Lung (tissue), 12 donors: Measurements from ENCODE around the gene C8A. TPM values are rescaled to one million over a fixed set of nuclear protein-coding genes. Genes with fewer than 3 reads are reported as not detected.

ENCODE experiments used
- ATAC-seq: fragments of 200-7000 bp; cut with Tn5 transposase; one replicate; pipeline ENCODE4 v1.9.1; 2020; ENCODE audit warnings: moderate number of reproducible peaks; ENCODE audit not compliant: insufficient read depth, low FRiP score
- DNase-seq, 3 donors: peaks; one replicate each; pipeline ENCODE4 v3.0.0-alpha.2; 2013 to 2017
- H3K27ac ChIP-seq, 2 donors: one replicate each; pipeline ENCODE4 v1.5.1; 2013; ENCODE audit warnings: mild to moderate bottlenecking in 2 of 2, moderate library complexity in 2 of 2, control low read depth in 1 of 2, inconsistent platforms in 1 of 2, low read depth in 1 of 2, low read length in 1 of 2
- H3K27me3 ChIP-seq, 3 donors: one replicate each; pipeline ENCODE4 v1.5.1; 2013; ENCODE audit warnings: low read length in 2 of 3; ENCODE audit not compliant: control insufficient read depth in 3 of 3, insufficient read depth in 3 of 3
- H3K36me3 ChIP-seq, 4 donors: one replicate each; pipeline ENCODE4 v1.5.1; 2013; ENCODE audit warnings: low read length in 4 of 4, mild to moderate bottlenecking in 1 of 4, moderate library complexity in 1 of 4; ENCODE audit not compliant: control insufficient read depth in 4 of 4, insufficient read depth in 4 of 4
- H3K4me1 ChIP-seq, 5 donors: one replicate each; pipeline ENCODE4 v1.5.1; 2013; ENCODE audit warnings: low read length in 5 of 5, mild to moderate bottlenecking in 2 of 5, moderate library complexity in 1 of 5; ENCODE audit not compliant: control insufficient read depth in 5 of 5, insufficient read depth in 5 of 5
- H3K4me3 ChIP-seq: one replicate; pipeline ENCODE4 v1.5.1; 2013; ENCODE audit warnings: mild to moderate bottlenecking, control low read depth, moderate library complexity
- H3K9ac ChIP-seq, 2 donors: one replicate each; pipeline ENCODE4 v1.5.1; 2013; ENCODE audit warnings: low read length in 2 of 2, control low read depth in 1 of 2; ENCODE audit not compliant: insufficient read depth in 1 of 2
- H3K9me3 ChIP-seq, 4 donors: one replicate each; pipeline ENCODE4 v1.5.1; 2013; ENCODE audit warnings: low read length in 3 of 4, mild to moderate bottlenecking in 1 of 4, moderate library complexity in 1 of 4; ENCODE audit not compliant: control insufficient read depth in 4 of 4, insufficient read depth in 3 of 4
- WGBS, 2 donors: extraction: QIAGEN DNeasy Blood & Tissue Kit; methylation state at CpG; one replicate each; pipeline ENCODE4 v1.1.7; 2013; 5-methylcytosine and 5-hydroxymethylcytosine counted together
- polyA plus RNA-seq, 2 donors: library from polyadenylated mRNA; stranded (reverse); fragments of 200-250 nt; gene quantifications; one replicate each; pipeline ENCODE4 v1.2.1, GENCODE V29; 2013
- total RNA-seq, 2 donors: library from RNA; depleted of rRNA in 1 of 2; stranded (reverse); fragments of >200 nt in 1 of 2; gene quantifications; one replicate each; pipeline ENCODE4 v1.2.1, GENCODE V29; 2014 to 2021
- TF ChIP-seq, protein P1 (sequence below): IDR thresholded peaks from 2 replicates; pipeline ENCODE4 v1.5.1; 2012; ENCODE audit warnings: mild to moderate bottlenecking; ENCODE audit errors: control extremely low read depth, extremely low read depth
- donor health status: control.
- donor health status: control.
- donor health status: Bipolar disorder and iron deficiency.
- donor health status: healthy.
- donor health status: DM: yes; HTN: yes; CAD: no.

Gene C8A
- total and polyA plus RNA-seq, 4 donors: 0.12 to 1.4 TPM; not detected in 2

DNA sequence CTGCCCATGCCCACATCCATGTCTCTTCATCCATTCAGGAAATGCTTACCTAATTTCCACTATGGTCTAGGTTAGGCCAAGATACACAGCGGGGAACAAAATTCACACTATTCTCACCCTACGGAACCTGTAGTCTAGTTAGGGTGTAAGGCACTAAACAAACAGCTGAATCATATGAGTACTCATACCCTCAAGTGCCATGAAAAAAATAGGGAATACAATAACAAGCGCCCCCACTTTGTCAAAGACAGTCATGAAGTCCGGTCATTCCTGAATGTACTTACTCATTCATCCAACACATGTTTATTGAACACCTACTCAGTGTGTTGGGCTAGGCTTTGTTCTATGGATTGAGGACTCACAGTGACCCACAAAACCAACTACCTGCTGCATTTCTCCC is 29.2 kb upstream of the C8A start:
- H3K27ac ChIP-seq: no peak overlapping the region
- H3K9ac ChIP-seq: no peak overlapping the region
- H3K9me3 ChIP-seq: no peaks in the 10 kb centered on the region
- no peaks in the 10 kb centered on the region for H3K36me3 ChIP-seq
- no peak overlapping the region for H3K4me3 ChIP-seq
- ATAC-seq: no peak
- WGBS, 2 donors: 66 to 89% methylated on average over 4 of the region's 4 CpGs
- H3K4me1 ChIP-seq: peaks cover 0 to 14% (median 4%) of the 10 kb centered on the region in 5 donors
- TF ChIP-seq, protein P1, sequence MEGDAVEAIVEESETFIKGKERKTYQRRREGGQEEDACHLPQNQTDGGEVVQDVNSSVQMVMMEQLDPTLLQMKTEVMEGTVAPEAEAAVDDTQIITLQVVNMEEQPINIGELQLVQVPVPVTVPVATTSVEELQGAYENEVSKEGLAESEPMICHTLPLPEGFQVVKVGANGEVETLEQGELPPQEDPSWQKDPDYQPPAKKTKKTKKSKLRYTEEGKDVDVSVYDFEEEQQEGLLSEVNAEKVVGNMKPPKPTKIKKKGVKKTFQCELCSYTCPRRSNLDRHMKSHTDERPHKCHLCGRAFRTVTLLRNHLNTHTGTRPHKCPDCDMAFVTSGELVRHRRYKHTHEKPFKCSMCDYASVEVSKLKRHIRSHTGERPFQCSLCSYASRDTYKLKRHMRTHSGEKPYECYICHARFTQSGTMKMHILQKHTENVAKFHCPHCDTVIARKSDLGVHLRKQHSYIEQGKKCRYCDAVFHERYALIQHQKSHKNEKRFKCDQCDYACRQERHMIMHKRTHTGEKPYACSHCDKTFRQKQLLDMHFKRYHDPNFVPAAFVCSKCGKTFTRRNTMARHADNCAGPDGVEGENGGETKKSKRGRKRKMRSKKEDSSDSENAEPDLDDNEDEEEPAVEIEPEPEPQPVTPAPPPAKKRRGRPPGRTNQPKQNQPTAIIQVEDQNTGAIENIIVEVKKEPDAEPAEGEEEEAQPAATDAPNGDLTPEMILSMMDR: no peak
- peaks cover 0 to 3% (median 0%) of the 10 kb centered on the region in 3 donors for H3K27me3 ChIP-seq
- no peak for DNase-seq

DNA sequence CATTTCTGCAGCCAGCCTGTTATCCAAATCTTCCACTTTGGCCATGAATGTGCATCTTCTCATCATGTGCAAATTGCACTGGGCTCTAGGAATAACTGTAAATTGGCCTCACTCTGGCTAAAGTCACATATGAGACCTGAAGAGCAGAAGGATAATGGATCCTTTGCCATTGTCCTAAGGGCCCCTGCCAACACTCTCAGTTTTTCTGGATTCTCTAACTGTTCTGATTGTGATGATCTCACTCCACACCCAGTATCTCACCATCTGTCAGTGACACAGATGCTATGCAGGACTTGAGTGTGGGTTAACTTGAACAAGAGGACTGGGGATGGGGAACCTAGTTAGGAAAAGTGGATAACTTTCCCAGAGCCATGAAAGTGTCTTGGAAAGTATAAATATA is 26.9 kb upstream of the C8A start:
- Histone ChIP-seq H3K4me1 (peaks cover 0 to 3% (median 0%) of the 10 kb centered on the region in 5 donors), H3K4me3 (no peak overlapping the region), H3K9ac (no peak overlapping the region), H3K36me3 (no peaks in the 10 kb centered on the region), H3K27ac (no peak overlapping the region), H3K27me3 (peaks cover 0 to 3% (median 0%) of the 10 kb centered on the region in 3 donors), H3K9me3 (no peaks in the 10 kb centered on the region)
- DNase-seq (no peak), ATAC-seq (no peak)
- TF ChIP-seq, protein P1: no peak

DNA sequence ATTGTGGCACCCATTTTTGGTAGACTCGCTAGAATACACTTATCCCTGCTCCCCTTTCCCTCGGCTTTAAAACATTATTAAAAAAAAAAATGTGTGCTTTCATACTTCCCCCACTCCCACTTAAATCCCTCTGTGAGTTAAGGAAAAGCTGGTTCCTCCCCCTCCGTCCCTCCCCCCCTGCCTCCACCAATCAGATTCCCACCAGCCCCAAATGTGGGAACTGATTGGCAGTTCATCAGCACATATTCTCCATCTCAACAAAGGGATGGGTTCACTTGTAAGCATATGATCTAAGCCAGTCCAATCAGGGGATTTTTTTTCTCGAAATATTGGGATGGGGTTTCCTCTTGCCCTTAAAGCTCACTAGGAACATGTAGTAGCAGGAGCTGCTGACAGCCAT is 24.5 kb upstream of the C8A start:
- 80 to 89% methylated on average over 4 of the region's 4 CpGs for WGBS, 2 donors
- Histone ChIP-seq H3K4me3 (no peak overlapping the region), H3K9ac (no peak overlapping the region), H3K9me3 (no peaks in the 10 kb centered on the region), H3K27ac (no peak overlapping the region), H3K36me3 (no peaks in the 10 kb centered on the region), H3K27me3 (peaks cover 0 to 3% (median 0%) of the 10 kb centered on the region in 3 donors), H3K4me1 (peaks cover 0 to 3% (median 0%) of the 10 kb centered on the region in 5 donors)
- DNase-seq (no peak), ATAC-seq (no peak)
- TF ChIP-seq, protein P1: no peak
